GM13976 (cell line): Measurements from ENCODE around the gene HERC3.

Source experiments
- DNase-seq: peaks from one replicate; pipeline ENCODE4 v3.0.0; 2012; ENCODE audit warnings: low spot score
- in situ Hi-C: fragments of 300-500 bp; cut with MboI; formaldehyde crosslinking; loops from one replicate; pipeline ENCODE4 v1.12.0; 2022; ENCODE audit warnings: low sequenced_read_pairs, mixed read lengths, inconsistent platforms; ENCODE audit not compliant: unreplicated experiment
- TF ChIP-seq, protein P1 (sequence below): IDR thresholded peaks from 2 replicates; pipeline ENCODE4 v1.5.1; 2012; ENCODE audit warnings: borderline replicate concordance, mild to moderate bottlenecking; ENCODE audit not compliant: insufficient read depth; ENCODE audit errors: extremely low read depth, missing control alignments, control extremely low read depth

Gene HERC3

DNA sequence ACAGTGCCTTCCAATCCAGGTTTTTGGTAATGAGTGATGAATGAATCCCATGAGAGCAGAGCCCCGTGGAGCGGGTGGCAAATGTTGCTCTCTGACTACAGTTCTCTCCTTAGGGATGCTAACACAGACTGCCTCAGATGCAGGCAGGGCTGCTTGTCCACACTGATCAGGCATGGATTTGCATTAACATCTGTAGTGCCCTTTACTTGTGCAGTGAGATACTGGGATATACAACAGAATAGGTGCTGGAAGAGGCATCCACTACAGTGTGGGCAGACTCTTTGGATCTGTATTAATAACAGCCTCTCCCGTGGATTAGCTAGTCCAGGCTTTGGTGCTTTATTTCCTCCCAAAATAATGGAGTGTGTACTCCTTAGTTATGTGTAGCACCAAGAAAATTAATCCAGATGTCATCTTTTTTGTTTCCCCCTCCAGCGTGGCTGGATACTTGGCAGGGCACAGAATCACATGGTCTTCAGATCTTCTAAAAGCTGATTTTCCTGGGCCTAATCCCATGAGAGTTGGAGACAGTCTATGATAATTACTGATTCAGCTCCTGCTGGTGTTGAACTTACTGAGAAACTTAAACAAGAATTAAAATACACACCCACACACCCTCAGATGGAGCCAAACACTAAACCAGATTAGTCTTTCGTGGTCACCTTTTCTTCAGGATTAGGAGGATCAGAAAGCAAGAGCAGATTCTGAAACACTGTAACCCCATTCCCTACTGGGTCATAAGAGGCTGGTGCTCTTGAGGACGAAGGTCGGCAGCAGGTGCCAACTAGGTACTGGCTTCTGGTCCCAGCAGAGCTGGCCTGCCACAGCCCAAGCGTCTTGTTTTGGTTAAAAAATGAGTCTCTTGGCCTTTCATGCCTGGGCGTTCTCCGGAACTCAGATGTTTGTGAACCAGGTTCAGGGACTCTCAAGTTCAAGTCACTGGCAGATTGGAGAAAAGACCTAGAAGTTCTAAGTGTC lies 128.5 kb downstream of the HERC3 start:
- no peak for DNase-seq
- TF ChIP-seq, protein P1, sequence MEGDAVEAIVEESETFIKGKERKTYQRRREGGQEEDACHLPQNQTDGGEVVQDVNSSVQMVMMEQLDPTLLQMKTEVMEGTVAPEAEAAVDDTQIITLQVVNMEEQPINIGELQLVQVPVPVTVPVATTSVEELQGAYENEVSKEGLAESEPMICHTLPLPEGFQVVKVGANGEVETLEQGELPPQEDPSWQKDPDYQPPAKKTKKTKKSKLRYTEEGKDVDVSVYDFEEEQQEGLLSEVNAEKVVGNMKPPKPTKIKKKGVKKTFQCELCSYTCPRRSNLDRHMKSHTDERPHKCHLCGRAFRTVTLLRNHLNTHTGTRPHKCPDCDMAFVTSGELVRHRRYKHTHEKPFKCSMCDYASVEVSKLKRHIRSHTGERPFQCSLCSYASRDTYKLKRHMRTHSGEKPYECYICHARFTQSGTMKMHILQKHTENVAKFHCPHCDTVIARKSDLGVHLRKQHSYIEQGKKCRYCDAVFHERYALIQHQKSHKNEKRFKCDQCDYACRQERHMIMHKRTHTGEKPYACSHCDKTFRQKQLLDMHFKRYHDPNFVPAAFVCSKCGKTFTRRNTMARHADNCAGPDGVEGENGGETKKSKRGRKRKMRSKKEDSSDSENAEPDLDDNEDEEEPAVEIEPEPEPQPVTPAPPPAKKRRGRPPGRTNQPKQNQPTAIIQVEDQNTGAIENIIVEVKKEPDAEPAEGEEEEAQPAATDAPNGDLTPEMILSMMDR, result no peak
- in situ Hi-C loops, result no loop called here

DNA sequence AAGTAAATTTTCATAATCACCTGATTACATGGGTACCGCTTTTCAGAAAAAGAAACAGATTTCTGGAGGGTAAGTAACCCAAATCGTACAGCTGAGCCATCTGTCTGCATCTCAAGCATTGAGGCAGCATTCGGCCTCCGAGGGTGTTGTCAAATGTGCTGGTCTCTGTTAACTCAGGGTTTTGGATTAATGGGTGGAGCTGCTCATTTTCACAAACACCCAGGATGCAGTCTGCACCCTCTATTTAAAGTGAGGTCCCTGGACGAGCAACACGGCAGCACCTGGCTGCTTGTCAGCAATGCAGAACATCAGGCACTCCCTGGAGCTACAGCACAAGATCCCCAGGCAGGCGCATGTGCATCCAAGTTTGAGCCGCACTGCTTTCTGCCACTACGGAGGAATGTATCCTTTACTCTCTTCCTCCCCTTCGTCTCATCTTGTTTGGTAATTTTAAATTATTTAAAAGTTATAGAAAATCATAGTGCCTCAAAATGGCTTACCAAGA lies 130.0 kb downstream of the HERC3 start:
- DNase-seq, result no peak
- TF ChIP-seq, protein P1, result no peak
- in situ Hi-C loops, result no loop called here

DNA sequence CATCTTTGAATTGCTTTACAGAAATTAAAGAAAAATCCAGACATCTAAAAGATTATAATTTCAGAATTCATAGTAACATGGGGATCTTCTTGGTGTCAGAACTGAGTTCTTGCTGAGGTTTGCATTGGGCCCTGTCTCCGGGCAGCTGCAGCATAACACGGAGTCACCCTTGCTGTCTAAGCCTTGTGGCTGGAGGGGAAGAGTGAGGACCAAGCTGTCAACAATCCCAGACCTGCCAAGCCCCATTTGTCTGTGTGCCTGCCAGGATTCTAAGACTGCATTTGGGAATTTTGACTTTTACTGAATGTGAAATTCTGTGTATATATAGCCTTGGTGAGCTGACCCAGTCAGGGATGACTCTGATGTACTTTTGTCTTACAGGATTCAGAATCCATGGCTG lies 130.5 kb downstream of the HERC3 start:
- DNase-seq, result no peak
- in situ Hi-C loops, result no loop called here
- TF ChIP-seq, protein P1, result no peak

DNA sequence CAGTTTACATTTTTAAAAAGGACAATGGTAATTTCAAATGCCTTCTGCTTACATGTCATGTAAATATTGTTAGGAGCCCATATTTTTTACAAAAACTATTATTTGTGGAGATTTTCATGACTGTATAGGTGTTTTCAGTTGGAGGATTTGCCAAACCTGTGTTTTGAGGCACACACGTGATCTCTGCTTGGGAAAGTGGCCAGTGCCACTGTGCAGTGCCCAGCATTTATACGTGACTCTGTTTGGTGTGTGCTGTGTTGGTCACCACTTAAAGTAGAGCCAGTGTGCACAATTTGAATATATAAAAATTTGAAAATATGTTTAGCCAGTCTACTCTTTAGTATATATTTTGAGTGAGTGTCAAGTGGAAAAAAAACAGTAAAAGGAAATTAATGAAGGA lies 132.1 kb downstream of the HERC3 start:
- in situ Hi-C loops, result no loop called here
- DNase-seq, result no peak
- TF ChIP-seq, protein P1, result no peak

DNA sequence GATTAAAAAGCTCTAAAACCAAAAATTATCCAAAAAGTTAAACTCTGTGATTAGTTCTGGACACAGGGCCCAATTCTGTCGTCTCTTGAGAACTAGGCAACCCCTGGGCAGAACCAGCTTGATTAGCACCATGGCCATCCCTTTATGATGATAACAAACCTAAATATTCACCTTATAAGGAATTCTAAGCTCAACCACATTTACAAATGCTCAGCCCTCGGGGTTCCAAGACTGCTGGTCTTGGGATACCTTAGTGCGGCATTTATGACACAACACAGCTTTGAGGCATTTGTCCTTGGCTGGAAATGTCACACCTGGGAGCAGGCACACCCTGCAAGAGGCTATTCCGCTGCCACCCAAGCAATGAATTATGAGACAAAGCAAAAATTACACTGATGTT lies 132.9 kb downstream of the HERC3 start:
- no peak for DNase-seq
- TF ChIP-seq, protein P1, result no peak
- in situ Hi-C loops, result no loop called here

DNA sequence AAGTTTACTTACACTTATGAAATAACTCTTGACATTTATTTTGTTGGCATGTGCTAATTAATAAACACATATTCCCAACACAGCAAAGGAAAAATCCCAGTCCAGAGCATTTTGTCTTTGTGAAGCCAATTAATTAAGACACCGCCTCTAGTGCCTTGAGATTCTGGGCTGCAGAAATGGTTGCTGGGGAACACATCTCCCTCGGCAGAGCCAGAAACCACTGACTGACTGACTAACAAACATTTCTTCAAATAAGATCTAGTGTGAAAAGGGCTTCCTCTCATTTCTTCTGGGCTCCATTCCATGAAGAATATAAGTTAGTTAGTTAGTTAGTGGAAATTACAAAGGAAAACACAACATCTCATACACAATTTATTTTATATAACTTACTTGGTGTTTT lies 133.7 kb downstream of the HERC3 start:
- DNase-seq, result no peak
- TF ChIP-seq, protein P1, result no peak
- in situ Hi-C loops, result no loop called here
